HG02678 (cell line): ENCODE measurements around the gene DMAC1.

Experiments
- ATAC-seq: cut with Tn5 transposase; IDR thresholded peaks from one replicate; pipeline ENCODE4 v1.9.1; 2021; ENCODE audit warnings: mild to moderate bottlenecking, moderate library complexity; ENCODE audit not compliant: unreplicated experiment

DMAC1 gene

GRCh38 chr9:7784472-7784871 is 15.1 kb downstream of the DMAC1 start:
- no peak for ATAC-seq

- ATAC-seq: no peak
Observed at GRCh38 chr9:7783635-7784063, 15.9 kb downstream of the DMAC1 start.

GRCh38 chr9:7782400-7783120 is 17.0 kb downstream of the DMAC1 start:
- ATAC-seq: no peak

- ATAC-seq: no peak
Observed at GRCh38 chr9:7780261-7780988, 19.2 kb downstream of the DMAC1 start.

- ATAC-seq: no peak
Observed at GRCh38 chr9:7778851-7779600, 20.6 kb downstream of the DMAC1 start.

GRCh38 chr9:7777771-7778170 is 21.8 kb downstream of the DMAC1 start:
- no peak for ATAC-seq

GRCh38 chr9:7770111-7770510 is 29.5 kb downstream of the DMAC1 start:
- ATAC-seq: no peak

GRCh38 chr9:7762600-7762999 is 37.0 kb downstream of the DMAC1 start:
- ATAC-seq: no peak

- no peak for ATAC-seq
Observed at GRCh38 chr9:7760014-7760415, 39.6 kb downstream of the DMAC1 start.

- ATAC-seq: peak; percentile 99
Observed at GRCh38 chr9:7756088-7756487, 43.5 kb downstream of the DMAC1 start.

GRCh38 chr9:7752481-7752880 is 47.1 kb downstream of the DMAC1 start:
- no peak for ATAC-seq
